IPS-NIHi11 (cell line): ENCODE data around the gene FIGLA.

Source experiments
- DNase-seq: peaks from one replicate; pipeline ENCODE4 v3.0.0; 2012; ENCODE audit warnings: mixed read lengths, low spot score

FIGLA gene

GRCh38 chr2:70790136-70790828 lies at the start of gene FIGLA:
Gene FIGLA, minus strand, starts transcription at chr2:70790643. Its CDS starts 5 bp downstream, at chr2:70790638.
- DNase-seq, result peak; percentile 68

GRCh38 chr2:70837980-70838925 lies 47.8 kb upstream of the FIGLA start:
- DNase-seq, result no peak

- DNase-seq, result no peak
These were observed 45.2 kb upstream of the FIGLA start, which contains the start of gene CD207 for GRCh38 chr2:70835643-70836042. Gene CD207, minus strand, starts transcription at chr2:70835816. Its CDS starts 40 bp downstream, at chr2:70835776.

- no peak for DNase-seq
These were observed 44.4 kb upstream of the FIGLA start for GRCh38 chr2:70834881-70835280.

GRCh38 chr2:70834106-70834505 lies 43.7 kb upstream of the FIGLA start:
- DNase-seq, result no peak

- DNase-seq, result no peak
These were observed 42.8 kb upstream of the FIGLA start for GRCh38 chr2:70833246-70833645.

- no peak for DNase-seq
These were observed 41.9 kb upstream of the FIGLA start for GRCh38 chr2:70832386-70832785.

GRCh38 chr2:70831861-70832260 lies 41.4 kb upstream of the FIGLA start:
- DNase-seq, result no peak

GRCh38 chr2:70830366-70830765 lies 39.9 kb upstream of the FIGLA start:
- DNase-seq, result no peak

GRCh38 chr2:70829916-70830315 lies 39.5 kb upstream of the FIGLA start:
- DNase-seq, result no peak

GRCh38 chr2:70828914-70829824 lies 38.7 kb upstream of the FIGLA start:
- DNase-seq, result no peak

- DNase-seq, result peak; percentile 15
These were observed 37.7 kb upstream of the FIGLA start for GRCh38 chr2:70828115-70828514.

GRCh38 chr2:70827388-70827787 lies 36.9 kb upstream of the FIGLA start:
- no peak for DNase-seq

- no peak for DNase-seq
These were observed 36.4 kb upstream of the FIGLA start for GRCh38 chr2:70826696-70827350.

- no peak for DNase-seq
These were observed 32.8 kb upstream of the FIGLA start for GRCh38 chr2:70823249-70823648.

GRCh38 chr2:70822843-70823242 lies 32.4 kb upstream of the FIGLA start:
- no peak for DNase-seq

- no peak for DNase-seq
These were observed 30.1 kb upstream of the FIGLA start, which contains the start of gene CLEC4F for GRCh38 chr2:70820499-70820898. Gene CLEC4F, minus strand, starts transcription at chr2:70820599. Its CDS starts 76 bp downstream, at chr2:70820523.

- DNase-seq, result no peak
These were observed 27.0 kb upstream of the FIGLA start for GRCh38 chr2:70817284-70817954.

- no peak for DNase-seq
These were observed 26.3 kb upstream of the FIGLA start for GRCh38 chr2:70816726-70817125.
